H1 (cell line): ENCODE data around the gene NRL. TPM values are rescaled to one million over a fixed set of nuclear protein-coding genes. Genes with fewer than 3 reads are reported as not detected.

ENCODE experiments used
- CHD2 ChIP-seq: IDR thresholded peaks from 2 replicates; pipeline ENCODE4 v1.6.1; 2012; ENCODE audit warnings: low read length, improper control_type of control experiment
- GTF2F1 ChIP-seq: IDR thresholded peaks from 2 replicates; pipeline ENCODE4 v1.6.1; 2012; ENCODE audit warnings: low read depth, low read length, improper control_type of control experiment, borderline replicate concordance
- polyA plus RNA-seq, 7 experiments: library from polyadenylated mRNA; depleted of rRNA in 3 of 7; stranded (reverse) in 5 of 7; unstranded in 2 of 7; fragments of >200 nt in 5 of 7; fragments of 200-250 nt in 2 of 7; gene quantifications; 1 replicate in 5 of 7; 2 replicates in 1 of 7; 4 replicates in 1 of 7; pipeline versions ENCODE4 v1.2.1 to v1.2.3, GENCODE V29; 2011 to 2013; ENCODE audit warnings: missing spikeins in 2 of 7, mixed read lengths in 2 of 7
- total RNA-seq: library from RNA; stranded (reverse); fragmentation: NEBNext Ultra II Directional; extraction: Animal tissue kit (Norgen Biotek cat#: 25700); gene quantifications from 2 replicates; pipeline ENCODE4 v1.2.1, GENCODE V29; 2021

Gene NRL
- total and polyA plus RNA-seq, 2 of the 8 experiments (the other 6 are each of a cell fraction or from before 2014, with no cell fraction given) = 1.1 to 2.2 TPM

- TF ChIP-seq GTF2F1 (no peak), CHD2 (peak; percentile 91)
Observed at GRCh38 chr14:24114532-24115421, at the start of gene NRL, which contains the start of gene DCAF11 (continued).
